Esophagus squamous epithelium (tissue), 4 donors: ENCODE results near the gene AP1G1.

Experiments
- CTCF ChIP-seq, 6 experiments: fragments of 450-650 bp in 4 of 6; fragments of 200-600 bp in 2 of 6; sonication (generic) in 2 of 6; IDR thresholded peaks; one replicate each; pipeline ENCODE4 v1.5.1; 2016 to 2019; ENCODE audit warnings: antibody characterized with exemption in 6 of 6, mild to moderate bottlenecking in 4 of 6, moderate library complexity in 4 of 6
- POLR2A ChIP-seq, 4 donors: fragments of 450-650 bp; IDR thresholded peaks; one replicate each; pipeline ENCODE4 v1.6.1; 2017; ENCODE audit warnings: antibody characterized with exemption in 4 of 4, mild to moderate bottlenecking in 4 of 4, moderate library complexity in 3 of 4

- TF ChIP-seq POLR2A (IDR thresholded peaks at IDR 0.05) (no peak), CTCF (IDR thresholded peaks at IDR 0.05) (no peak)
Measured at GRCh38 chr16:71703333-71703732, 105.3 kb downstream of the AP1G1 start.
